GM23338 (cell line): Measurements from ENCODE around the gene ANKHD1. TPM values are rescaled to one million over a fixed set of nuclear protein-coding genes. Genes with fewer than 3 reads are reported as not detected.
"Not testable (repeated sequence)": the region's sequence is repeated elsewhere in the genome, so short reads cannot be mapped to it uniquely, and the experiment has no call there.

Experiments used
- ATAC-seq: fragments of 200-7000 bp; cut with Tn5 transposase; 3 replicates; pipeline ENCODE4 v1.9.1; 2020
- DNase-seq: peaks from one replicate; pipeline ENCODE4 v3.0.0-alpha.2; 2015; ENCODE audit warnings: low spot score
- H2AFZ ChIP-seq: fragments of 200-600 bp; sonication (generic); 2 replicates; pipeline ENCODE4 v1.8.0; 2016; ENCODE audit warnings: antibody characterized with exemption, mild to moderate bottlenecking, moderate library complexity
- H3F3A ChIP-seq: fragments of 200-600 bp; sonication (generic); replicated peaks from 2 replicates; pipeline ENCODE4 v1.8.0; 2017; ENCODE audit warnings: antibody characterized with exemption, mixed run types, low read depth
- H3K27ac ChIP-seq: fragments of 200-600 bp; sonication (generic); 2 replicates; pipeline ENCODE4 v1.6.1; 2016; ENCODE audit warnings: low read depth
- H3K27me3 ChIP-seq: fragments of 200-600 bp; sonication (generic); 2 replicates; pipeline ENCODE4 v1.8.0; 2016; ENCODE audit warnings: mild to moderate bottlenecking, mixed run types, moderate library complexity; ENCODE audit not compliant: insufficient read depth
- H3K36me3 ChIP-seq: fragments of 200-600 bp; sonication (generic); 2 replicates; pipeline ENCODE4 v1.8.0; 2016; ENCODE audit warnings: mild to moderate bottlenecking; ENCODE audit not compliant: insufficient read depth
- H3K4me1 ChIP-seq: fragments of 200-600 bp; sonication (generic); 2 replicates; pipeline ENCODE4 v1.8.0; 2016; ENCODE audit warnings: mild to moderate bottlenecking, moderate library complexity; ENCODE audit not compliant: insufficient read depth
- H3K4me2 ChIP-seq: fragments of 200-600 bp; sonication (generic); 2 replicates; pipeline ENCODE4 v1.7.1; 2017; ENCODE audit warnings: mixed run types
- H3K4me3 ChIP-seq: fragments of 200-600 bp; sonication (generic); 2 replicates; pipeline ENCODE4 v1.6.1; 2016; ENCODE audit warnings: mixed run types
- H3K79me2 ChIP-seq: fragments of 200-600 bp; sonication (generic); replicated peaks from 2 replicates; pipeline ENCODE4 v1.8.0; 2017; ENCODE audit warnings: mild to moderate bottlenecking; ENCODE audit not compliant: insufficient read depth
- H3K9me2 ChIP-seq: fragments of 200-600 bp; sonication (generic); 2 replicates; pipeline ENCODE4 v1.8.0; 2017; ENCODE audit not compliant: insufficient read depth
- H4K20me1 ChIP-seq: fragments of 200-600 bp; sonication (generic); replicated peaks from 2 replicates; pipeline ENCODE4 v1.8.0; 2017; ENCODE audit warnings: mild to moderate bottlenecking; ENCODE audit not compliant: insufficient read depth
- H3K27ac Mint-ChIP-seq: 2 replicates; pipeline ENCODE4 v1.8.0; 2020; ENCODE audit warnings: inconsistent platforms, mild to moderate bottlenecking, moderate library complexity, mixed read lengths
- H3K27me3 Mint-ChIP-seq: 3 replicates; pipeline ENCODE4 v1.8.0; 2022; ENCODE audit warnings: low read depth, mild to moderate bottlenecking, moderate library complexity, mixed read lengths, inconsistent platforms; ENCODE audit not compliant: insufficient read depth, poor library complexity
- H3K36me3 Mint-ChIP-seq: 3 replicates; pipeline ENCODE4 v1.8.0; 2021; ENCODE audit warnings: low read depth, mild to moderate bottlenecking, inconsistent platforms, moderate library complexity, mixed read lengths
- H3K4me1 Mint-ChIP-seq: 3 replicates; pipeline ENCODE4 v1.8.0; 2020; ENCODE audit warnings: mild to moderate bottlenecking, inconsistent platforms, mixed read lengths
- H3K4me3 Mint-ChIP-seq: 3 replicates; pipeline ENCODE4 v1.8.0; 2021; ENCODE audit warnings: moderate library complexity, mild to moderate bottlenecking, inconsistent platforms, mixed read lengths
- H3K9me3 Mint-ChIP-seq: 3 replicates; pipeline ENCODE4 v1.8.0; 2020; ENCODE audit warnings: moderate library complexity, mild to moderate bottlenecking, inconsistent platforms, mixed read lengths
- CREB1 ChIP-seq: fragments of 250-450 bp; sonication (Bioruptor Pico); IDR thresholded peaks from 2 replicates; pipeline ENCODE4 v1.5.0; 2020; ENCODE audit warnings: low read depth, mild to moderate bottlenecking, moderate library complexity
- ETS1 ChIP-seq: IDR thresholded peaks from 2 replicates; pipeline ENCODE4 v1.6.1; 2016; ENCODE audit warnings: antibody characterized with exemption
- EZH2phosphoT487 ChIP-seq: fragments of 200-600 bp; sonication (generic); IDR thresholded peaks from one replicate; pipeline ENCODE4 v1.8.1; 2018; ENCODE audit warnings: antibody characterized with exemption; ENCODE audit not compliant: unreplicated experiment
- JUNB ChIP-seq: IDR thresholded peaks from one replicate; pipeline ENCODE4 v1.6.1; 2016; ENCODE audit warnings: antibody characterized with exemption; ENCODE audit not compliant: unreplicated experiment
- NANOG ChIP-seq: IDR thresholded peaks from 2 replicates; pipeline ENCODE4 v1.6.1; 2016; ENCODE audit warnings: antibody characterized with exemption, borderline replicate concordance
- STAT1 ChIP-seq: IDR thresholded peaks from one replicate; pipeline ENCODE4 v1.6.1; 2016; ENCODE audit warnings: antibody characterized with exemption; ENCODE audit not compliant: unreplicated experiment
- ZNF114 ChIP-seq: fragments of 250-450 bp; sonication (Bioruptor Pico); IDR thresholded peaks from 2 replicates; pipeline ENCODE4 v1.5.0; 2020; ENCODE audit warnings: mild to moderate bottlenecking, moderate library complexity
- ZNF331 ChIP-seq: fragments of 250-450 bp; sonication (Bioruptor Pico); IDR thresholded peaks from 2 replicates; pipeline ENCODE4 v1.5.0; 2020; ENCODE audit warnings: low read depth, mild to moderate bottlenecking, moderate library complexity
- ZNF462 ChIP-seq: fragments of 250-450 bp; sonication (Bioruptor Pico); IDR thresholded peaks from 2 replicates; pipeline ENCODE4 v1.5.0; 2020; ENCODE audit warnings: mild to moderate bottlenecking, moderate library complexity
- polyA plus RNA-seq: library from polyadenylated mRNA; unstranded; fragments of >200 nt; fragmentation: Nextera tagmentation; extraction: Ambion mirVana; gene quantifications from 2 replicates; pipeline ENCODE4 v1.2.1, GENCODE V29; 2016
- total RNA-seq: library from RNA; depleted of rRNA; stranded (reverse); fragments of >200 nt; shearing (Covaris generic); gene quantifications from 2 replicates; pipeline ENCODE4 v1.2.3, GENCODE V29; 2014

ANKHD1 gene
- total and polyA plus RNA-seq, 2 experiments from 2014 or later, result 73.0 to 119 TPM

GRCh38 chr5:140457368-140457767 lies 55.7 kb downstream of the ANKHD1 start:
- not testable (repeated sequence) for H3K4me3 ChIP-seq, H3K79me2 ChIP-seq, H3K27ac Mint-ChIP-seq, H2AFZ ChIP-seq, H3K9me2 ChIP-seq, ATAC-seq, H3K4me1 ChIP-seq, H4K20me1 ChIP-seq, H3K27ac ChIP-seq, DNase-seq, H3K4me1 Mint-ChIP-seq, H3K27me3 Mint-ChIP-seq, H3K27me3 ChIP-seq, H3K4me2 ChIP-seq, H3F3A ChIP-seq, H3K4me3 Mint-ChIP-seq
- Mint-ChIP-seq H3K9me3 (peaks cover 26% of the 10 kb centered on the region; the same call in 2 of the 3 replicates), H3K36me3 (peaks cover 61% of the 10 kb centered on the region)
- peaks cover 42% of the 10 kb centered on the region for H3K36me3 ChIP-seq

DNA sequence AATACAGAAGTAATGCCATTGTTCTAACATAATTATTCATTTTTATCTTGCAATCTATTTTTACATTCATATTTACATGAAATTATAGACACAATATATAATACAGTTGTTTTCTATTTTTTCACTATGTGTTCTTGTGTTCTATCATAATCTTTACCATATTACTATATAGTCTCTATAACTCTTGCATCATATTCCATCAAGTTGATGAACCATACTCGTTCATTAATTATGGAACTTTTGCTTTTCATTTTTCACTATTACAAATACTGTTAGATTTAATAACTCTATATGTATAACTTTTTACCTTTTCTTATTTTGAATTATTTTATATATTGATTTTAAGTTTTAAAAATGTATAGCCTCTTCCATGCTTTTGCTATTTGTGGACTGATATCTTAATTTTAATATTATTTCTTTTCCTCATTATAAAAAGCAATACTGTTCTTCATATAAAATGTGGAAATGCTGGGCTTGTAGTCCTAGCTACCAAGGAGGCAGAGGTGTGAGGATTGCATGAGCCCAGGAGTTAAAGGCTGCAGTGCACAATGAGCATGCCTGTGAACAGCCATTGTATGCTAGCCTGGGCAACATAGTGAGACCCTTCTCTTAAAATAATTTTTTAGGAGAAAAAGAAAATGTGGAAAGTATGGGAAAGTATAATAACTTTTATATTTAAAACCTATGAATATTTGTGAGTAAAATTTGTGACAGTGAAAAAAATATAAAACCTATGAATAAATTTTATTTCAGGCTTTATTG lies 65.5 kb downstream of the ANKHD1 start:
- DNase-seq, result no peak
- Histone ChIP-seq H3K4me3 (no peak overlapping the region), H3F3A (no peaks in the 10 kb centered on the region), H3K27ac (no peak overlapping the region), H3K4me2 (no peak overlapping the region), H3K9me2 (no peaks in the 10 kb centered on the region), H2AFZ (no peak overlapping the region), H3K4me1 (no peaks in the 10 kb centered on the region), H3K36me3 (peaks cover 2% of the 10 kb centered on the region; the same call in 1 of the 2 replicates), H3K79me2 (no peaks in the 10 kb centered on the region), H3K27me3 (no peaks in the 10 kb centered on the region), H4K20me1 (peaks cover 6% of the 10 kb centered on the region; the same call in 1 of the 2 replicates)
- ATAC-seq, result no peak
- no peak for TF ChIP-seq CREB1 (CRISPR knock-in tag)
- no peak for TF ChIP-seq ZNF462 (CRISPR knock-in tag)
- no peak for TF ChIP-seq NANOG
- no peak for TF ChIP-seq JUNB
- TF ChIP-seq STAT1, result no peak
- no peak for TF ChIP-seq EZH2phosphoT487
- no peak for TF ChIP-seq ETS1
- TF ChIP-seq ZNF114, result no peak
- TF ChIP-seq ZNF331 (CRISPR knock-in tag), result no peak
- Mint-ChIP-seq H3K9me3 (no peaks in the 10 kb centered on the region), H3K4me3 (no peak overlapping the region), H3K27ac (no peak overlapping the region), H3K4me1 (no peaks in the 10 kb centered on the region), H3K27me3 (peaks cover 1% of the 10 kb centered on the region), H3K36me3 (peaks cover 19% of the 10 kb centered on the region; the same call in 2 of the 3 replicates)
